GM12865 (cell line): Measurements from ENCODE around the gene PELO.

Experiments
- DNase-seq: peaks from one replicate; pipeline ENCODE4 v3.0.0; 2010; ENCODE audit warnings: low read depth
- H3K4me3 ChIP-seq: 2 replicates; pipeline ENCODE4 v1.5.1; 2011; ENCODE audit warnings: mild to moderate bottlenecking, low read depth, low read length, control low read depth
- CTCF ChIP-seq: IDR thresholded peaks from 2 replicates; pipeline ENCODE4 v1.5.1; 2011; ENCODE audit warnings: low read length, control low read depth, low read depth, inconsistent platforms; ENCODE audit not compliant: insufficient read depth; ENCODE audit errors: missing control alignments

The PELO gene

GRCh38 chr5:52804387-52804791 lies 16.7 kb downstream of the PELO start:
- no peak for TF ChIP-seq CTCF
- DNase-seq: no peak
- no peak overlapping the region for H3K4me3 ChIP-seq

GRCh38 chr5:52804981-52805380 lies 17.3 kb downstream of the PELO start:
- DNase-seq: no peak
- no peak overlapping the region for H3K4me3 ChIP-seq
- TF ChIP-seq CTCF: no peak

- DNase-seq: no peak
- no peak overlapping the region for H3K4me3 ChIP-seq
- TF ChIP-seq CTCF: no peak
Observed at GRCh38 chr5:52805615-52806014, 17.9 kb downstream of the PELO start.

- TF ChIP-seq CTCF: no peak
- no peak for DNase-seq
- no peak overlapping the region for H3K4me3 ChIP-seq
Observed at GRCh38 chr5:52807037-52807436, 19.3 kb downstream of the PELO start.

- no peak for DNase-seq
- no peak for TF ChIP-seq CTCF
- no peak overlapping the region for H3K4me3 ChIP-seq
Observed at GRCh38 chr5:52807723-52808122, 20.0 kb downstream of the PELO start.

- DNase-seq: no peak
- no peak for TF ChIP-seq CTCF
- no peak overlapping the region for H3K4me3 ChIP-seq
Observed at GRCh38 chr5:52808316-52808901, 20.7 kb downstream of the PELO start.

GRCh38 chr5:52809884-52810283 lies 22.2 kb downstream of the PELO start:
- DNase-seq: no peak
- TF ChIP-seq CTCF: no peak
- H3K4me3 ChIP-seq: no peak overlapping the region
